Measurements from ENCODE around the gene DNAJC6. TPM values are rescaled to one million over a fixed set of nuclear protein-coding genes. Genes with fewer than 3 reads are reported as not detected.
"Not testable (repeated sequence)": the region's sequence is repeated elsewhere in the genome, so short reads cannot be mapped to it uniquely, and the experiment has no call there.

DNAJC6 gene
- total RNA-seq, 8 experiments from 2014 or later = 7.1 to 76.8 (median 41.3) TPM

GRCh38 chr1:65276197-65276939 is 33.0 kb upstream of the DNAJC6 start:
- H3K4me3 ChIP-seq = no peak overlapping the region
- in situ Hi-C loops (cut with MboI; ENCODE audit: low pct_unique_long_range_greater_than_20kb in 2 of 9, low sequenced_read_pairs in 9 of 9, unreplicated experiment in 9 of 9) = no loop called here
- H3K27ac ChIP-seq = no peak overlapping the region
- peaks cover 12 to 13% of the 10 kb centered on the region in 2 donors for H3K4me1 ChIP-seq (replicated peaks in 1 of 2)
- no peak for ATAC-seq (replicated peaks in 6 of 8)
- 0 to 60% (median 27%) methylated on average over 1 of the region's 1 CpG; no CpG with 5 or more reads in 3 of the 10 experiments for WGBS, 10 experiments

GRCh38 chr1:65277605-65278347 is 31.6 kb upstream of the DNAJC6 start:
- no peak overlapping the region for H3K4me3 ChIP-seq
- ATAC-seq (replicated peaks in 6 of 8) = no peak
- 20 to 67% (median 52%) methylated on average over 3 to 10 of the region's 10 CpGs for WGBS, 10 experiments
- in situ Hi-C loops (cut with MboI; ENCODE audit: low pct_unique_long_range_greater_than_20kb in 2 of 9, low sequenced_read_pairs in 9 of 9, unreplicated experiment in 9 of 9) = no loop called here
- H3K27ac ChIP-seq = no peak overlapping the region
- peaks cover 12 to 13% of the 10 kb centered on the region in 2 donors for H3K4me1 ChIP-seq (replicated peaks in 1 of 2)

GRCh38 chr1:65278376-65279069 is 30.8 kb upstream of the DNAJC6 start:
- 21 to 62% (median 45%) methylated on average over 1 to 4 of the region's 5 CpGs for WGBS, 10 experiments
- ATAC-seq (replicated peaks in 6 of 8) = peak in 5 of 8 experiments; percentile 35 to 56 (median 48)

GRCh38 chr1:65279070-65279779 is 30.1 kb upstream of the DNAJC6 start:
- peak in 4 of 8 experiments; percentile 22 to 72 (median 44) for ATAC-seq (replicated peaks in 6 of 8)
- Histone ChIP-seq H3K4me3 (no peak overlapping the region), H3K27ac (no peak overlapping the region), H3K4me1 (replicated peaks in 1 of 2) (peaks cover 12 to 13% of the 10 kb centered on the region in 2 donors)
- WGBS, 10 experiments = 0 to 26% (median 21%) methylated on average over 1 to 5 of the region's 5 CpGs; no CpG with 5 or more reads in 1 of the 10 experiments
- in situ Hi-C loops (cut with MboI; ENCODE audit: low pct_unique_long_range_greater_than_20kb in 2 of 9, low sequenced_read_pairs in 9 of 9, unreplicated experiment in 9 of 9) = no loop called here

More at GRCh38 chr1:65278376-65279069, 30.8 kb upstream of the DNAJC6 start:
- peaks cover 12 to 13% of the 10 kb centered on the region in 2 donors for H3K4me1 ChIP-seq (replicated peaks in 1 of 2)
- H3K27ac ChIP-seq = no peak overlapping the region
- in situ Hi-C loops (cut with MboI; ENCODE audit: low pct_unique_long_range_greater_than_20kb in 2 of 9, low sequenced_read_pairs in 9 of 9, unreplicated experiment in 9 of 9) = no loop called here
- H3K4me3 ChIP-seq = no peak overlapping the region

- in situ Hi-C loops (cut with MboI; ENCODE audit: low pct_unique_long_range_greater_than_20kb in 2 of 9, low sequenced_read_pairs in 9 of 9, unreplicated experiment in 9 of 9) = no loop called here
- WGBS, 10 experiments = 50 to 96% (median 91%) methylated on average over 2 to 6 of the region's 6 CpGs; no CpG with 5 or more reads in 5 of the 10 experiments
- Histone ChIP-seq H3K27ac (no peak overlapping the region), H3K4me3 (no peak overlapping the region), H3K4me1 (replicated peaks in 1 of 2) (peaks cover 12 to 13% of the 10 kb centered on the region in 2 donors)
- no peak for ATAC-seq (replicated peaks in 6 of 8)
These were observed 27.5 kb upstream of the DNAJC6 start for GRCh38 chr1:65281846-65282245.

GRCh38 chr1:65284229-65284628 is 25.1 kb upstream of the DNAJC6 start:
- 71 to 100% (median 98%) methylated on average over 1 to 3 of the region's 3 CpGs; no CpG with 5 or more reads in 4 of the 10 experiments for WGBS, 10 experiments
- no peak overlapping the region for H3K4me3 ChIP-seq
- no peak overlapping the region for H3K27ac ChIP-seq
- in situ Hi-C loops (cut with MboI; ENCODE audit: low pct_unique_long_range_greater_than_20kb in 2 of 9, low sequenced_read_pairs in 9 of 9, unreplicated experiment in 9 of 9) = no loop called here
- ATAC-seq (replicated peaks in 6 of 8) = no peak
- H3K4me1 ChIP-seq (replicated peaks in 1 of 2) = peaks cover 4 to 6% of the 10 kb centered on the region in 2 donors

- in situ Hi-C loops (cut with MboI; ENCODE audit: low pct_unique_long_range_greater_than_20kb in 2 of 9, low sequenced_read_pairs in 9 of 9, unreplicated experiment in 9 of 9) = no loop called here
- ATAC-seq (replicated peaks in 6 of 8) = no peak
- Histone ChIP-seq H3K27ac (no peak overlapping the region), H3K4me1 (replicated peaks in 1 of 2) (no peaks in the 10 kb centered on the region), H3K4me3 (no peak overlapping the region)
These were observed 19.9 kb upstream of the DNAJC6 start for GRCh38 chr1:65289449-65289848.

- H3K4me3 ChIP-seq; ATAC-seq (replicated peaks in 6 of 8); in situ Hi-C loops (cut with MboI; ENCODE audit: low pct_unique_long_range_greater_than_20kb in 2 of 9, low sequenced_read_pairs in 9 of 9, unreplicated experiment in 9 of 9); H3K27ac ChIP-seq; H3K4me1 ChIP-seq (replicated peaks in 1 of 2): not testable (repeated sequence)
- WGBS, 10 experiments = 72 to 98% (median 86%) methylated on average over 6 to 9 of the region's 9 CpGs
These were observed 17.5 kb upstream of the DNAJC6 start for GRCh38 chr1:65291818-65292217.

- Histone ChIP-seq H3K27ac (no peak overlapping the region), H3K4me1 (replicated peaks in 1 of 2) (no peaks in the 10 kb centered on the region), H3K4me3 (no peak overlapping the region)
- ATAC-seq (replicated peaks in 6 of 8) = no peak
- in situ Hi-C loops (cut with MboI; ENCODE audit: low pct_unique_long_range_greater_than_20kb in 2 of 9, low sequenced_read_pairs in 9 of 9, unreplicated experiment in 9 of 9) = no loop called here
- WGBS, 10 experiments = 80 to 100% (median 85%) methylated on average over 1 to 2 of the region's 2 CpGs; no CpG with 5 or more reads in 5 of the 10 experiments
These were observed 16.3 kb upstream of the DNAJC6 start for GRCh38 chr1:65292861-65293593.

GRCh38 chr1:65297706-65298105 is 11.6 kb upstream of the DNAJC6 start:
- in situ Hi-C loops (cut with MboI; ENCODE audit: low pct_unique_long_range_greater_than_20kb in 2 of 9, low sequenced_read_pairs in 9 of 9, unreplicated experiment in 9 of 9) = no loop called here
- ATAC-seq (replicated peaks in 6 of 8) = no peak
- WGBS, 10 experiments = 50 to 97% (median 87%) methylated on average over 1 to 4 of the region's 4 CpGs; no CpG with 5 or more reads in 2 of the 10 experiments
- Histone ChIP-seq H3K4me3 (no peak overlapping the region), H3K4me1 (replicated peaks in 1 of 2) (no peaks in the 10 kb centered on the region), H3K27ac (no peak overlapping the region)

- 0 to 100% (median 44%) methylated on average over 1 of the region's 1 CpG; no CpG with 5 or more reads in 6 of the 10 experiments for WGBS, 10 experiments
- in situ Hi-C loops (cut with MboI; ENCODE audit: low pct_unique_long_range_greater_than_20kb in 2 of 9, low sequenced_read_pairs in 9 of 9, unreplicated experiment in 9 of 9) = no loop called here
- no peak for ATAC-seq (replicated peaks in 6 of 8)
- Histone ChIP-seq H3K4me3 (no peak overlapping the region), H3K27ac (no peak overlapping the region), H3K4me1 (replicated peaks in 1 of 2) (no peaks in the 10 kb centered on the region)
These were observed 10.0 kb upstream of the DNAJC6 start for GRCh38 chr1:65299328-65299727.

- Histone ChIP-seq H3K4me3 (peak overlapping the region; percentile 44 to 68 (median 59)), H3K4me1 (replicated peaks in 1 of 2) (peaks cover 3 to 31% of the 10 kb centered on the region in 2 donors), H3K27ac (peak overlapping the region; percentile 73 to 83)
- in situ Hi-C loops (cut with MboI; ENCODE audit: low pct_unique_long_range_greater_than_20kb in 2 of 9, low sequenced_read_pairs in 9 of 9, unreplicated experiment in 9 of 9) = no loop called here
- WGBS, 10 experiments = 2 to 100% (median 23%) methylated on average over 1 to 16 of the region's 22 CpGs
- ATAC-seq (replicated peaks in 6 of 8) = peak in 1 of 8 experiments; percentile 0
These were observed 501 bp upstream of the DNAJC6 start for GRCh38 chr1:65308781-65309303.
